ENCODE results near the gene WWOX. TPM values are rescaled to one million over a fixed set of nuclear protein-coding genes. Genes with fewer than 3 reads are reported as not detected.
A peak's percentile ranks its signal among the peaks of the same experiment; 100 is the strongest.

Gene WWOX
- total RNA-seq, 2 donors from 2014 or later = 30.0 to 35.4 TPM

GRCh38 chr16:78415669-78416068 is 316.2 kb downstream of the WWOX start:
- Mint-ChIP-seq H3K36me3 (ENCODE audit: low read depth) (peaks cover 20% of the 10 kb centered on the region), H3K27me3 (ENCODE audit: insufficient read depth) (no peaks in the 10 kb centered on the region), H3K4me1 (peaks cover 9% of the 10 kb centered on the region), H3K9me3 (peaks cover 26% of the 10 kb centered on the region), H3K27ac (no peak overlapping the region), H3K4me3 (no peak overlapping the region)
- peaks cover 5% of the 10 kb centered on the region for H3K36me3 ChIP-seq (ENCODE audit: control insufficient read depth, insufficient read depth, low read length)
- H3K4me1 ChIP-seq (ENCODE audit: control insufficient read depth, insufficient read depth, low read length) = no peaks in the 10 kb centered on the region
- no peak overlapping the region for H3K4me3 ChIP-seq (ENCODE audit: low read length)
- 86% methylated on average over 1 of the region's 1 CpG; no CpG with 5 or more reads in 1 of the 2 experiments for WGBS, 2 experiments (ENCODE audit: insufficient coverage in 1 of 2, insufficient read length in 1 of 2)
- H3K27ac ChIP-seq (ENCODE audit: low read depth, low read length) = no peak overlapping the region
- peak; percentile 53 for DNase-seq
- H3K27me3 ChIP-seq (ENCODE audit: control insufficient read depth, insufficient read depth, low read length, poor library complexity, severe bottlenecking) = no peaks in the 10 kb centered on the region
- H3K9ac ChIP-seq (ENCODE audit: extremely low read depth, low read length, poor library complexity, severe bottlenecking) = no peak overlapping the region
- peaks cover 29% of the 10 kb centered on the region for H3K9me3 ChIP-seq (ENCODE audit: control insufficient read depth, low read length)
- TF ChIP-seq CTCF (conservative IDR thresholded peaks at IDR 0.05) = no peak

- no peaks in the 10 kb centered on the region for H3K27me3 ChIP-seq (ENCODE audit: control insufficient read depth, insufficient read depth, low read length, poor library complexity, severe bottlenecking)
- Mint-ChIP-seq H3K4me3 (no peak overlapping the region), H3K9me3 (peaks cover 26% of the 10 kb centered on the region), H3K36me3 (ENCODE audit: low read depth) (peaks cover 20% of the 10 kb centered on the region), H3K4me1 (peaks cover 12% of the 10 kb centered on the region), H3K27ac (no peak overlapping the region), H3K27me3 (ENCODE audit: insufficient read depth) (no peaks in the 10 kb centered on the region)
- H3K9me3 ChIP-seq (ENCODE audit: control insufficient read depth, low read length) = peaks cover 29% of the 10 kb centered on the region
- no peak for TF ChIP-seq CTCF (conservative IDR thresholded peaks at IDR 0.05)
- no peak for DNase-seq
- H3K36me3 ChIP-seq (ENCODE audit: control insufficient read depth, insufficient read depth, low read length) = peaks cover 5% of the 10 kb centered on the region
- no peak overlapping the region for H3K4me3 ChIP-seq (ENCODE audit: low read length)
- no peak overlapping the region for H3K27ac ChIP-seq (ENCODE audit: low read depth, low read length)
- no peak overlapping the region for H3K9ac ChIP-seq (ENCODE audit: extremely low read depth, low read length, poor library complexity, severe bottlenecking)
- H3K4me1 ChIP-seq (ENCODE audit: control insufficient read depth, insufficient read depth, low read length) = no peaks in the 10 kb centered on the region
Observed at GRCh38 chr16:78416400-78416799, 316.9 kb downstream of the WWOX start.

GRCh38 chr16:78421181-78421708 is 321.8 kb downstream of the WWOX start:
- H3K36me3 ChIP-seq (ENCODE audit: control insufficient read depth, insufficient read depth, low read length) = peaks cover 18% of the 10 kb centered on the region
- no peaks in the 10 kb centered on the region for H3K9me3 ChIP-seq (ENCODE audit: control insufficient read depth, low read length)
- no peaks in the 10 kb centered on the region for H3K9me3 Mint-ChIP-seq
- peak; percentile 64 for DNase-seq
- 54 to 63% methylated on average over 2 to 3 of the region's 3 CpGs for WGBS, 2 experiments (ENCODE audit: insufficient coverage in 1 of 2, insufficient read length in 1 of 2)
- H3K27ac Mint-ChIP-seq = no peak overlapping the region
- H3K9ac ChIP-seq (ENCODE audit: extremely low read depth, low read length, poor library complexity, severe bottlenecking) = no peak overlapping the region
- H3K36me3 Mint-ChIP-seq (ENCODE audit: low read depth) = no peaks in the 10 kb centered on the region
- no peaks in the 10 kb centered on the region for H3K27me3 Mint-ChIP-seq (ENCODE audit: insufficient read depth)
- H3K27me3 ChIP-seq (ENCODE audit: control insufficient read depth, insufficient read depth, low read length, poor library complexity, severe bottlenecking) = no peaks in the 10 kb centered on the region
- H3K4me3 Mint-ChIP-seq = no peak overlapping the region
- H3K27ac ChIP-seq (ENCODE audit: low read depth, low read length) = no peak overlapping the region
- H3K4me1 ChIP-seq (ENCODE audit: control insufficient read depth, insufficient read depth, low read length) = no peaks in the 10 kb centered on the region
- H3K4me3 ChIP-seq (ENCODE audit: low read length) = no peak overlapping the region
- H3K4me1 Mint-ChIP-seq = peaks cover 8% of the 10 kb centered on the region
- TF ChIP-seq CTCF (conservative IDR thresholded peaks at IDR 0.05) = peak; percentile 50

Data from endodermal cell (in vitro differentiated cells).